Liver (tissue), 9 donors: ENCODE results near the gene ASGR2. TPM values are rescaled to one million over a fixed set of nuclear protein-coding genes. Genes with fewer than 3 reads are reported as not detected.
"Not testable (repeated sequence)": the region's sequence is repeated elsewhere in the genome, so short reads cannot be mapped to it uniquely, and the experiment has no call there.

Experiments used
- DNase-seq: peaks from one replicate; pipeline ENCODE4 v3.0.0-alpha.2; 2017; ENCODE audit warnings: low spot score
- H3K27ac ChIP-seq, 2 donors: one replicate each; pipeline ENCODE4 v1.7.0; 2013; ENCODE audit warnings: inconsistent platforms in 2 of 2, low read length in 2 of 2, control low read depth in 1 of 2, low read depth in 1 of 2, mild to moderate bottlenecking in 1 of 2
- H3K27me3 ChIP-seq, 4 donors: one replicate each; pipeline versions ENCODE4 v1.6.1 to v1.7.0; 2013; ENCODE audit warnings: low read length in 3 of 4, inconsistent platforms in 1 of 4, mild to moderate bottlenecking in 1 of 4, moderate library complexity in 1 of 4; ENCODE audit not compliant: control insufficient read depth in 4 of 4, insufficient read depth in 4 of 4
- H3K36me3 ChIP-seq, 4 donors: one replicate each; pipeline versions ENCODE4 v1.6.1 to v1.7.0; 2013; ENCODE audit warnings: low read length in 3 of 4, mild to moderate bottlenecking in 3 of 4, low read depth in 1 of 4, moderate library complexity in 1 of 4; ENCODE audit not compliant: control insufficient read depth in 4 of 4, insufficient read depth in 3 of 4
- H3K4me1 ChIP-seq, 4 donors: one replicate each; pipeline versions ENCODE4 v1.6.1 to v1.7.0; 2013; ENCODE audit warnings: low read length in 3 of 4, mild to moderate bottlenecking in 3 of 4, moderate library complexity in 1 of 4; ENCODE audit not compliant: control insufficient read depth in 4 of 4, insufficient read depth in 4 of 4
- H3K4me3 ChIP-seq, 3 donors: one replicate each; pipeline versions ENCODE4 v1.6.1 to v1.7.0; 2013; ENCODE audit warnings: low read length in 3 of 3, control low read depth in 1 of 3, low read depth in 1 of 3, mild to moderate bottlenecking in 1 of 3
- H3K9ac ChIP-seq, 2 donors: one replicate each; pipeline ENCODE4 v1.7.0; 2013; ENCODE audit warnings: low read length in 2 of 2, mild to moderate bottlenecking in 2 of 2, moderate library complexity in 2 of 2, control low read depth in 1 of 2, low read depth in 1 of 2
- H3K9me3 ChIP-seq, 4 donors: one replicate each; pipeline versions ENCODE4 v1.6.1 to v1.7.0; 2013; ENCODE audit warnings: low read length in 3 of 4; ENCODE audit not compliant: control insufficient read depth in 4 of 4
- FOXA2 ChIP-seq: IDR thresholded peaks from 2 replicates; pipeline ENCODE4 v1.6.1; 2016; ENCODE audit warnings: antibody characterized with exemption
- GABPA ChIP-seq, 2 donors: IDR thresholded peaks in 1 of 2; conservative IDR thresholded peaks in 1 of 2; 2 replicates each; pipeline ENCODE4 v1.6.1; 2016; ENCODE audit warnings: antibody characterized with exemption in 2 of 2, mild to moderate bottlenecking in 1 of 2, moderate library complexity in 1 of 2
- HNF4A ChIP-seq, 2 donors: conservative IDR thresholded peaks; 2 replicates each; pipeline ENCODE4 v1.6.1; 2016; ENCODE audit warnings: antibody characterized with exemption in 2 of 2, mild to moderate bottlenecking in 2 of 2
- HNF4G ChIP-seq: IDR thresholded peaks from 2 replicates; pipeline ENCODE4 v1.6.1; 2016; ENCODE audit warnings: antibody characterized with exemption
- JUND ChIP-seq, 2 donors: IDR thresholded peaks; 2 replicates each; pipeline ENCODE4 v1.6.1; 2016; ENCODE audit warnings: antibody characterized with exemption in 2 of 2
- RAD21 ChIP-seq, 2 donors: IDR thresholded peaks; 2 replicates each; pipeline ENCODE4 v1.6.1; 2016; ENCODE audit warnings: antibody characterized with exemption in 2 of 2, mild to moderate bottlenecking in 2 of 2
- RXRA ChIP-seq, 2 donors: IDR thresholded peaks; 2 replicates each; pipeline ENCODE4 v1.6.1; 2017 to 2018; ENCODE audit warnings: antibody characterized with exemption in 2 of 2, mild to moderate bottlenecking in 1 of 2
- TAF1 ChIP-seq: conservative IDR thresholded peaks from 2 replicates; pipeline ENCODE4 v1.6.1; 2016; ENCODE audit warnings: antibody characterized with exemption, mild to moderate bottlenecking
- ZBTB33 ChIP-seq: IDR thresholded peaks from 2 replicates; pipeline ENCODE4 v1.6.1; 2016; ENCODE audit warnings: antibody characterized with exemption
- WGBS: extraction: QIAGEN DNeasy Blood & Tissue Kit; methylation state at CpG from one replicate; pipeline ENCODE4 v1.1.7; 2013; 5-methylcytosine and 5-hydroxymethylcytosine counted together
- polyA plus RNA-seq, 2 donors: library from polyadenylated mRNA; stranded (reverse) in 1 of 2; unstranded in 1 of 2; fragments of 200-250 nt in 1 of 2; fragments of >200 nt in 1 of 2; fragmentation: Nextera tagmentation in 1 of 2; extraction: Ambion mirVana in 1 of 2; gene quantifications; one replicate each; pipeline versions ENCODE4 v1.2.1 to v1.2.3, GENCODE V29; 2013 to 2015
- total RNA-seq, 2 donors: library from RNA; depleted of rRNA; stranded (reverse); fragments of >200 nt; gene quantifications; one replicate each; pipeline ENCODE4 v1.2.3, GENCODE V29; 2014
- TF ChIP-seq, protein P1 (sequence below): IDR thresholded peaks from 2 replicates; pipeline ENCODE4 v1.6.1; 2016; ENCODE audit warnings: antibody characterized with exemption
- TF ChIP-seq, protein P2 (sequence below): IDR thresholded peaks from 2 replicates; pipeline ENCODE4 v1.6.1; 2016; ENCODE audit warnings: antibody characterized with exemption, mild to moderate bottlenecking
- donor health status: healthy.
- donor health status: healthy.
- donor health status: healthy.
- donor health status: healthy.
- donor health status: healthy.

Gene ASGR2
- total and polyA plus RNA-seq, 4 donors = 188 to 657 (median 493) TPM

GRCh38 chr17:7126386-7126785 lies 11.8 kb upstream of the ASGR2 start:
- peaks cover 0 to 11% (median 7%) of the 10 kb centered on the region in 4 donors for H3K4me1 ChIP-seq
- not testable (repeated sequence) for H3K4me3 ChIP-seq, DNase-seq, H3K9me3 ChIP-seq, H3K9ac ChIP-seq, H3K36me3 ChIP-seq, H3K27me3 ChIP-seq, H3K27ac ChIP-seq
- 87% methylated on average over 12 of the region's 12 CpGs for WGBS

DNA sequence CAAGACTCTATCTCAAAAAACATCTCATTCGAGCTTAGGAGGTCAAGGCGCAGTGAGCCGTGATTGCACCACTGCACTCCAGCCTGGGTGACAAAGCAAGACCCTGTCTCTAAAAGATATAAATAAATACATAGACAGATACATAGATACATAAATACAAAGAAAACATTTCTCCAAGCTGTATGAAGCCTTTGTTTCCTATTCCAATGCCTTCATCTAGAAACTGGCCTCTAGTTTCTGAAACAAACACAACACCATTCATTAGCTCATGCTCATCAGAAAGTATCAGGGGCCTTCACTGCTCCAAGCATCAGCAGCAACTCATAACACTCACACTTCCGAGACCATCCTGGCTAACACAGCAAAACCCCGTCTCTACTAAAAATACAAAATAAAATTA lies 10.3 kb upstream of the ASGR2 start:
- 92% methylated on average over 5 of the region's 5 CpGs for WGBS
- H3K27ac ChIP-seq = no peak overlapping the region

DNA sequence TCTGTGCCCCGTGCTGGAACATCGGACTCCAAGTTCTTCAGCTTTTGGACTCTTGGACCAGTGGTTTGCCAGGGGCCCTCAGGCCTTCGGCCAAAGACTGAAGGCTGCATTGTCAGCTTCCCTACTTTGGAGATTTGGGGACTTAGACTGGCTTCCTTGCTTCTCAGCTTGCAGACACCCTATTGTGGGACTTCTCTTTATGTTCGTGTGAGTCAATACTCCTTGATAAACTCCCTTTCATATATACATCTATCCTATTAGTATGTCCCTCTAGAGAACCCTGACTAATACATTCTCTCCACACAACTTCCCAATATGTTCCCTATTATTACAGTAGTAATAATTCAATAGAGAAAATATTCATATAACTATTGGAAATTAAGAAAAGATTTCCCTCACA lies 9.2 kb upstream of the ASGR2 start:
- 87% methylated on average over 4 of the region's 4 CpGs for WGBS

More for the DNA sequence above, 10.3 kb upstream of the ASGR2 start:
- no peak overlapping the region for H3K4me3 ChIP-seq
- TF ChIP-seq, protein P1, sequence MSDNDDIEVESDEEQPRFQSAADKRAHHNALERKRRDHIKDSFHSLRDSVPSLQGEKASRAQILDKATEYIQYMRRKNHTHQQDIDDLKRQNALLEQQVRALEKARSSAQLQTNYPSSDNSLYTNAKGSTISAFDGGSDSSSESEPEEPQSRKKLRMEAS = no peak
- TF ChIP-seq FOXA2 (no peak), TAF1 (no peak)
- H3K9ac ChIP-seq = no peak overlapping the region
- H3K27me3 ChIP-seq = no peaks in the 10 kb centered on the region
- no peaks in the 10 kb centered on the region for H3K9me3 ChIP-seq
- H3K36me3 ChIP-seq = peaks cover 0 to 3% (median 0%) of the 10 kb centered on the region in 4 donors
- DNase-seq = no peak
- H3K4me1 ChIP-seq = peaks cover 0 to 9% (median 2%) of the 10 kb centered on the region in 4 donors

DNA sequence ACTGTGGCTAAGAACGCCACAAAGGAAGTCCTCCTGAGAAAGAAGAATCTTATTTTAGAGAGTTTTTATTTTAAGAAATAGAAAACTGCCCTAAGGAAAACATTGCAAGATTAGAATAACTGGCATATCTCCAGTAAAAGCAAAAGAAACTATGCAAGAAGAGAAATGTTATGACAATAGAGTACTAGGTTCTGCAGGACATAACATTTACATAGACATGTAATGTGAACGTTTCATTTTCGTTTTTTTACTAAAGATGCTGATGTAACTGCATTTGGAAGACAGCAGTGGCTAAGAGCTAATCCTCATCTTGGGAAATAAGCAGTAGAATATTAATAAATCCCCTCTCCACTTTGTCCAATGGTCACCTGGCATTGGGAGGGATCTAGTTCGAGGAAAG lies 7.8 kb upstream of the ASGR2 start:
- H3K27ac ChIP-seq = no peak overlapping the region
- no peak overlapping the region for H3K4me3 ChIP-seq
- no peaks in the 10 kb centered on the region for H3K36me3 ChIP-seq
- no peak for DNase-seq
- 62% methylated on average over 4 of the region's 4 CpGs for whole genome bisulfite sequencing
- TF ChIP-seq, protein P2, sequence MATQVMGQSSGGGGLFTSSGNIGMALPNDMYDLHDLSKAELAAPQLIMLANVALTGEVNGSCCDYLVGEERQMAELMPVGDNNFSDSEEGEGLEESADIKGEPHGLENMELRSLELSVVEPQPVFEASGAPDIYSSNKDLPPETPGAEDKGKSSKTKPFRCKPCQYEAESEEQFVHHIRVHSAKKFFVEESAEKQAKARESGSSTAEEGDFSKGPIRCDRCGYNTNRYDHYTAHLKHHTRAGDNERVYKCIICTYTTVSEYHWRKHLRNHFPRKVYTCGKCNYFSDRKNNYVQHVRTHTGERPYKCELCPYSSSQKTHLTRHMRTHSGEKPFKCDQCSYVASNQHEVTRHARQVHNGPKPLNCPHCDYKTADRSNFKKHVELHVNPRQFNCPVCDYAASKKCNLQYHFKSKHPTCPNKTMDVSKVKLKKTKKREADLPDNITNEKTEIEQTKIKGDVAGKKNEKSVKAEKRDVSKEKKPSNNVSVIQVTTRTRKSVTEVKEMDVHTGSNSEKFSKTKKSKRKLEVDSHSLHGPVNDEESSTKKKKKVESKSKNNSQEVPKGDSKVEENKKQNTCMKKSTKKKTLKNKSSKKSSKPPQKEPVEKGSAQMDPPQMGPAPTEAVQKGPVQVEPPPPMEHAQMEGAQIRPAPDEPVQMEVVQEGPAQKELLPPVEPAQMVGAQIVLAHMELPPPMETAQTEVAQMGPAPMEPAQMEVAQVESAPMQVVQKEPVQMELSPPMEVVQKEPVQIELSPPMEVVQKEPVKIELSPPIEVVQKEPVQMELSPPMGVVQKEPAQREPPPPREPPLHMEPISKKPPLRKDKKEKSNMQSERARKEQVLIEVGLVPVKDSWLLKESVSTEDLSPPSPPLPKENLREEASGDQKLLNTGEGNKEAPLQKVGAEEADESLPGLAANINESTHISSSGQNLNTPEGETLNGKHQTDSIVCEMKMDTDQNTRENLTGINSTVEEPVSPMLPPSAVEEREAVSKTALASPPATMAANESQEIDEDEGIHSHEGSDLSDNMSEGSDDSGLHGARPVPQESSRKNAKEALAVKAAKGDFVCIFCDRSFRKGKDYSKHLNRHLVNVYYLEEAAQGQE = no peak
- TF ChIP-seq RAD21 (IDR thresholded peaks at IDR 0.05) = no peak
- TF ChIP-seq GABPA (IDR thresholded peaks at IDR 0.05 in 1 of 2, conservative IDR thresholded peaks at IDR 0.05 in 1 of 2) = no peak
- TF ChIP-seq ZBTB33 = no peak
- TF ChIP-seq RXRA (IDR thresholded peaks at IDR 0.05) = no peak
- TF ChIP-seq FOXA2 = no peak
- no peak for TF ChIP-seq HNF4G
- no peak for TF ChIP-seq HNF4A (conservative IDR thresholded peaks at IDR 0.05)
- no peak for TF ChIP-seq JUND (IDR thresholded peaks at IDR 0.05)
- H3K27me3 ChIP-seq = no peaks in the 10 kb centered on the region
- H3K9ac ChIP-seq = no peak overlapping the region
- H3K4me1 ChIP-seq = peaks cover 0 to 8% (median 4%) of the 10 kb centered on the region in 4 donors
- H3K9me3 ChIP-seq = no peaks in the 10 kb centered on the region

More for the DNA sequence above, 9.2 kb upstream of the ASGR2 start:
- Histone ChIP-seq H3K27ac (no peak overlapping the region), H3K27me3 (no peaks in the 10 kb centered on the region), H3K4me1 (peaks cover 0 to 5% (median 0%) of the 10 kb centered on the region in 4 donors), H3K4me3 (no peak overlapping the region), H3K9me3 (no peaks in the 10 kb centered on the region), H3K9ac (no peak overlapping the region), H3K36me3 (peaks cover 0 to 3% (median 0%) of the 10 kb centered on the region in 4 donors)
- no peak for TF ChIP-seq HNF4G
- DNase-seq = no peak

DNA sequence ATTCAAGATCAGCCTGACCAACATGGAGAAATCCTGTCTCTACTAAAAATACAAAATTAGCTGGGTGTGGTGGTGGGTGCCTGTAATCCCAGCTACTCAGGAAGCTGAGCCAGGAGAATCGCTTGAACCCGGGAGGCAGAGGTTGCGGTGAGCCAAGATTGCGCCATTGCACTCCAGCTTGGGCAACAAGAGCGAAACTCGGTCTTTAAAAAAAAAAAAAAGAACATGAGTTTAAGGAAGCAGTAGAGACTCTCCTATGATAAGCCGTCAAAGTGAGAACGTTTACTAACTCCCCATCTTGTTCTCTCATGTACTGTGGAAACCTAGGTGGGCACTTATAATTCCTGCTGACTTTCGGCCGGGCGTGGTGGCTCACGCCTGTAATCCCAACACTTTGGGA lies 6.0 kb upstream of the ASGR2 start:
- not testable (repeated sequence) for H3K4me3 ChIP-seq, H3K9ac ChIP-seq, H3K36me3 ChIP-seq, DNase-seq, H3K9me3 ChIP-seq, H3K27me3 ChIP-seq
- Histone ChIP-seq H3K27ac (peak overlapping the region in 1 of 2 donors; percentile 12), H3K4me1 (peaks cover 0 to 18% (median 7%) of the 10 kb centered on the region in 4 donors)
- 66% methylated on average over 12 of the region's 12 CpGs for WGBS
